Middle frontal gyrus (tissue), 1 donor: Measurements from ENCODE around the gene KIAA0825.

Source experiments
- DNase-seq: peaks from one replicate; pipeline ENCODE4 v3.0.0-alpha.2; 2015; ENCODE audit warnings: low spot score; ENCODE audit errors: extremely low spot score

Gene KIAA0825

DNA sequence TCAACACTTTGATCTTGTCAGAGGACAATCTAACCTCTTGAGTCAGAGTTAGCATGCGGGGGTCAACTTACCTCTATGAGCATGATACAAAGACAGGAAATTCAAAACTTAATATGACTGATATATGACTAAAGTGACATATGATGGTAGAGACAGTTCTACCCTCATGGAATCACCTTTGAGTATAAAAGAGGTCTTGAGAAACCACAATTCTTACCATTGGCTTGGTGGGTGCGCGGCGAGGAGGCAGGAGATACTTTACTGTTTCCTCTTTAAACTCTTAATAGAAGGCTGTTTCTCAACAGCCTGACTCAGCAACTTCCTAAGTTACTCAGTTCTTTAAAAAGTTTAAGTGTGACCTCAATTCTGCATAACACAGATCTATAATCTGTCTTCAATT is 372.8 kb downstream of the KIAA0825 start:
- DNase-seq: no peak

DNA sequence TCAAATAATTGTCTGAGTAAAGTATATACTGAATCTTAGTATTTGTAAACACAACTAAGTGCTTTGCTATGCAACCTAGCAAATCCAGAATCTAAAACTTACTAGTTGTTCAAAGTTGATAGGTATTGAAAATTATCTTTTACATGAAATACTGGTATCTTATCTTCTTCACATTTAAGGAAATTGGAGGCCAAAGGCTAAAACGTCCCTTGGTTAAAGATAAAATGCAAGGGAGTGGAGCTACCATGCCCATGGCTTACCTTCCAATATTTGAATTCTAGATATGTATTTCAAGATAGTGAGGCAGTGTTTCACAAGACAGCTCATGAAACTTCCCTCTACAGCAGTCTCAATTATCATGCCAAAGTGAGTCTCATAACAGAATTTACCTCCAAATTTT is 373.5 kb downstream of the KIAA0825 start:
- DNase-seq: no peak

DNA sequence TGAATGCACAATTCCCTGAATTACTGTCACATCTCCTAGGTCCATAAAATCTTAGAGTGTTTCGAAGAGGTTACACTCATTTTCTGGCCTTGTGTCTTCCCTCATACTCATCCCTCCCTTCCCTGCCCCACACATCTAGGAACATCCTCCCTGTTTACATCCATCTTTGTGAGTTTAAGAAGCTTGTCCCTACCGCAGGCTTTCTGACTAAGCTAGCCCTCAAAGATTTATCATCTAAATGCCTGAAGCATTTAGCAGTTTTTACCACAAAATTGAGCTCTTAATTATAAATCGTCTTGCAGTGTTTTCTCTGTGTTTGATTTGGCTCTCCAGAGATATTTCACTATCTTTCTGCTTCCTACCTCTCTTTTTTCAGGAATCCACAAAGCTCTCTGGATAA is 374.8 kb downstream of the KIAA0825 start:
- no peak for DNase-seq

DNA sequence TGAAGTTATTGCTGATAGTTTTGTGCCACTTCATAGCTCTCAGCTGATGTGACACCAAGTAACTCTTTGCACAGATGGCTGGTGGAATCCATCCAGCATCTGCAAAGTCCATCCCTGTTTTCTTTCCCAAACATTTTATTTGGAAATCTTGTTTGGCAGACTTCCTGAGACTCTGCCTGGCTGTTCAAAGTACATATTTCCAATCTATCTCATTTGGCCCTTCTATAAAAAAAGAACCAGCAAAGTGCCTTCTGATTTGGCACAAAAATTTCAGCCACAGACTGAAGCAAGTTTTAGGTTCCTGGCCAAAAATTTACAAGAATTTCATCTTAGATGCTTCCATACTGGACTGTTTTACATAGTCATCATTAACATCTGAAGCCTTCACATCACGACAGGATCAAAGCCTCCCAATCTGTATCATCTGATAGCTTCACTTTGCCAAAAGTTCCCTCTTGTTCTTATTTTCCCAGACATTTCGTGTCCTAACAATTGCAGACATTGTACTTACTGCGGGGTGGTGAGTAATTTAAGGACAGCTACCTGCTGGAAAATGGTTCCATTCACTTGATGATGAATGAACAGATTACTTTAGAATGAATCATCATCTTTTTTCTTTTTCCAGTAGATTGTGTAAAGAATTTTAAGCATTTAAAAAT is 377.3 kb downstream of the KIAA0825 start:
- no peak for DNase-seq

DNA sequence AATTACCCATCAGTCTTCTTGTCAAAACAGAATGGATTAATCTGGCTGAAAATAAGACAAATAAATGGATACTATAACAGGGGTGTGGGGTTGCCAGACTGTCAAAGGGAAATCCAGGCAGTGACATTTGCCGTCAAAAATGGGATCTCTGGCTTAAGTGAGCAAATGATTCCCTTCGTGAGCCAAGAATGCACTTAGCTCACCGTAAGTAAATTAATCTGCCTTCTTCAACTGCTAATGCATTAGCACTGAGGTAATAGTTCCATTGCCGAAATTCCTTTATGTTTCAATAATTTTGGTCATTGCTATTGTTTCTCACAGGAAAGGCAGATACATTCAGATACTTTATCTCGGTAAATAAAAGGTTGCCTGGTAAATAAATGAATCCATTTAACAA is 377.8 kb downstream of the KIAA0825 start:
- DNase-seq: no peak

DNA sequence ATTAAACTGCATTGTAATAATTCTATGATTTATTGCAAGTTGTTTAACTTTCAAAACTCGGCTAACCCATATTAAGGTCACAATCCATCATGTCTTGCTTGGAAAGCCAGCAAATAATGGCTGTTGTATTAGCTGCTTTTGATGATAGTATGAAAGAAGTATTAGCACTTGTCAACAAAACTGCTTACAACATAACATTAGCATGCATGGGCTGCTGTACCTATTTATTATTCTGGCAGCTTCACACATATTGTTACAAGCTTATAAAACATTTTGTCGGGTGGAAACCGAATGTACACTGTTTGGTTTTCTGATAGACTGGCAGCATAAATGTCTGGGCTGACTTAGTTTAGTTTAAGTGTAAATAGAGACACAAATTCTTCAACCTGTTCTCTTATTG is 378.3 kb downstream of the KIAA0825 start:
- no peak for DNase-seq

DNA sequence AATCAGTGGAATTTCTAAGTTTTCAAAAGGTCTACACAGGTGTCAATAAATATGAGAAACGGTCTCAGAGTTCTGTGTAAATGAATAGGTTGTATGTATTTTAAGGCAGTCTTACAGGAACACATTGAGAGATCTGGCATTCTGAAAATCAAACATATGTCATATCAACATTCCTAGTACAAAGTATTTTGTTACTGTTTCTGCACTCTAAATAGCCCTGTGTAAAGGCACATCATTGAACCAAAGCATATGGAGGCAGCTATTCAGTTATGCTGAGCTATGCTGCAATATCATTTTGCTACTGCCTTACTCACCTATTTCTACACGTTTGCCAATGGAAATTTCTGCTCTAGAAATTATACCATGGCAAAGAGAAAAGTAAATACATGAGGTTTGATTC is 379.1 kb downstream of the KIAA0825 start:
- DNase-seq: no peak

DNA sequence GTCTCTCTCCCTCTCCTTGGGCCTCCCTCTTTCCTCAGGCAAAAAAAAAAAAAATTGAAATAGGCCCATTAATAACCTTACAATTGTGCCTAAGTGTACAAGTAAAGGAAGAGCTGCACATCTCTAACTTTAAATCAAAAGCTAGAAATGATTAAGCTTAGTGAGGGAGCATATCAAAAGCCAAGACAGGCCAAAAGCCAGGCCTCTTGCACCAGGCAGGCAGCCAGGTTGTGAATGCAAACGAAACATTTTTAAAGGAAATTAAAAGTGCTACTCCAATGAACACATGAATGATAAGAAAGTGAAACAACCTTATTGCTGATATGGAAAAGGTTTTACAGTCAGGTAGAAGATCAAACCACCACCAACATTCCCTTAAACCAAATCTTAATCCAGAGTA is 383.4 kb downstream of the KIAA0825 start:
- no peak for DNase-seq

DNA sequence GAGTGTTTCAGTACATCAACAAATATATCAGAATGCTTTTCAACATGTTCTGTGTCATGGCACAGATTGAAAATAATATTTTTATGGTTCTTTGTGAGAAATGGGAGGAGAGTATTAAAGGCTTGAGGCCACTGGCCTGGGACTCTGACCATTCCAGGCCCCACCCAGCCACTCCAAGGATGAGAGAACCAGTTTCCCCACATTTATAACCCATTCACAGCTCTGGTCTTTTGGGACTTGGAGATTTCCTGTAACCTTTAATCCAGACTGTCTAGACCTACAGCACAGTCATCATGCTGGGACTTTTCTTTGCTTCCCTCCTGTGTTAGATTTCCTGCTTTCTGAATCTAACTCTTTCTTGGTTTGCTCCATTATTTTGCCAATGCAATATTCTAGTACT is 389.6 kb downstream of the KIAA0825 start:
- no peak for DNase-seq

DNA sequence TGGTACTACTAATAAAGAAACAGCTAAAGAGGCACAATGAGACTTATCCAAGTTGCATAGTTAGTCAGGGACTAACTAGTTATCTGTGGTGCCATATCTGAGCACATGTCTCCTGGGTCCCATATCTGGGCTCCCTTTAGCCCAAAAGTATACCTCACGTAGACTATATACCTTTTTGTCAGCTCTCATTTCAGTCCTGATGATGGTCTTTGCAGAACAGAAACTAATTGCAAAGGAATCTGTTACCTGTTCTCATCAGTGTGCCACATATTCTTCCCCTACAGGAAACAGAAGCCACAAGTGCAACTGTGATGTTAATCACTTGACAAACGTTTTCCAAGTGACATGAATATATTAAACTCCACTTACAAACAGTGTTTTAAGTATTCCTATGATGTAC is 395.2 kb downstream of the KIAA0825 start:
- DNase-seq: no peak

DNA sequence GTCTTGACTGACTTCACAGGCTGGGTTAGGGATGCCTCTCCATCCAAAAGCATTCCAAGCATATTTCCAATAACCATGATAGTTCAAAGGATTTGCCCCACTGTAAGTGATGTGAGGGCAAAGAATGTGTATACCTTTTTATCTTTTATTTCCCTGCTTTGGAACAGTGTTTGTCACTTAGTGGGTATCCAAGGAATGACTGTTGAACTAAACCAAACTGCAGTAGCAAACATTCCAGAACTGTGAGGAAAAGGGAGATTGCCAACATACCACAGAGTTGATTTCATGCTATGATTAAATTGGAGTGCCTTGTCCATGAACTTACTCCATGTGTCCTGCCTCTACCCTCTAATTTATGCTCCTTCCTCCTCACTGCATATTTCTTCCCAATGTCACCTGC is 400.0 kb downstream of the KIAA0825 start:
- no peak for DNase-seq

DNA sequence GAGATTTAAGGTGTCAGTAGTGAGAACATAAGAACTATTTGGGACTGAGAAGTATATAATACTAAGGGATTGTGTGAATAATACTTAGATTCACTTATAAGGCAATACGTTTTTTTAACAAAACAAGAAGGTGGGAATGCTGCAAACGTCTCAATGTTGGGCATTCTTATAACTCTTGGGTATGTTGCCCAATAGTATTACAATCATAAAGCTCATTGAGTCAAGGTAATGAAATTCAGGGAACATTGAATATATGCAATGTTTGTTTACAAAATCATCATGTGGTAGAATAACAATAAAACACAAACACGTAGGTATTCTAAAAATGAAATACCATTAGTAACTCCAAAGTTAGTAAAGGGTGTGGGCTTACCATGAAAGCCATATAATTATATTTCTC is 400.7 kb downstream of the KIAA0825 start:
- DNase-seq: no peak

DNA sequence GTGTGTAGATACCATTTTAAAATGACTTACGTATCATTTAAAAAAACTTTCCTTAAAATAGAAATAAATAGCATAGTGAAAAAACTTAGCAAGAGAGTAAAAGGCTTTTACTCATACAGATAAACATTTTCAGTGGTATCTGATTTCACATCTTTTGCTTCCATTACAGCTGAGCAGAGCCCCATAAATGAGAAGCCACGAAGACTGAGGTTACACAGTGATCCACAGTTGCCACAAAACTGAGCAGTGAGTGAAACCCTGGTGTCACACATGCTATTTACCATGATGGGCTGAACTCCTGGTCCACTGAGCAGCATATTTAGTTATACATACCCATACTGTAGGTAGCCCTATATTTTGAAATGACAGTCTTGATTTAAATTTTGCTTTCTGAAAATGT is 401.2 kb downstream of the KIAA0825 start:
- no peak for DNase-seq

DNA sequence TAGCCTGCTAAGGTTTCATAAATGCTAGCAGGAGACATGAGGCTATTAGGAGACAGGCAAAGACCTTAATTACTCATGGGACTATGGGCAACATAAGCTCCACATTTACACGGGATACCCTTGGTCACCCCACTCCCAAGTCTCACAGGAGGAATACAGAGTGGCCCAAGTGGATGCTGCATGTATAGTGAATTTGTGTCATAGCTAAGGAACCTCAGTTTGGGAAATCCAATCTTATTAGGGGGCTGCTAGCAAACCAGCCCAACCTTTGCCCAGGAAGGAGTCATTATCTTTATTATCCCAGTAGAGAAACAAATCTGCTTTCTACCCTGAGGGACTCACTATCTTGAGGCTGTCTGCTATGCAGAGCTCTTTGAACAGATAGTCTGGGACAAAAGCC is 405.9 kb downstream of the KIAA0825 start:
- DNase-seq: no peak

DNA sequence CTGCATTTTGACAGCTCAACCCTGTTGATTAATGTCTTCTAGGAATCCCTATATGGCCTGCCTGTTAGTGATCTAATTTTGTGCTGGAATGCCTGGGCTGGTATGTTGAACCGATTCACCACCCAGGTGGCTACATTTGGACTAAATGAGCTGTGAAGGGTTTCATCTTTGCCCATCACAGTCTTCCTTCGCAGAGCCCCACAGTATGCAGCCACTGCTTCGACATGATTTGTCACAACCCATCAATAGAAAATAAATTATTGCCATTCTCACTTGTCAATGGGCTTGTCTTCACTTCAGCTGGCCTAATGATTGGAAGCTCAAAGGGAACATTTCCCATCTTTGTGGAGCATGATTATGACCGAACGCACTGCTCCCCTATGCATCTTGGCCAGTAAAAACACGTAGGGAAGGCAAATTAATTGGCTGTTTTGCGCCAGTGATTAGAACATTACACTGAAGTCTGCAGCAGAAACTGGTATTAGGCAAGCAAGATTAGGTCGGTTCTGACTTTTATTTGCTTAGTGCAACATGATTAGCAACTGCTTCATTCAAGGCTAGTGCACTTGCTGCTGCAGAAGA is 408.5 kb downstream of the KIAA0825 start:
- DNase-seq: no peak

DNA sequence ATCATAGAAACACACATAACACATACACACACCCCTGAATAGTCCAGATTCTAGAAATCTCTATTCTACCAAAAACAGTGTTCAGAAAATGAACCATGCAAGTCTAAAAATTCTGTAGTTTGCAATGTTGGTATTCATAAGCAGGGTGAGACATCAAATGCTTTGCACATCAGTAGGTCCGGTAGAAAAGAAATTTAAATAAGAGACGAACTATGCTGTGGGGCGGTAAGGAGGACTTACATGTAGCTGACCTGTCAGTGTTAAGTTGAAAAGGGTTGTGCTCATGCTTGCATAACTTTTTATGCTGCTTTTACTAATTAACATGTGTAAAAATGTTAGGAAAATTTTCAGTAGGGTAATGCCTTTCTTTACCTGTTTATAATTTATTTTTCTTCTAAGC is 409.1 kb downstream of the KIAA0825 start:
- DNase-seq: no peak

DNA sequence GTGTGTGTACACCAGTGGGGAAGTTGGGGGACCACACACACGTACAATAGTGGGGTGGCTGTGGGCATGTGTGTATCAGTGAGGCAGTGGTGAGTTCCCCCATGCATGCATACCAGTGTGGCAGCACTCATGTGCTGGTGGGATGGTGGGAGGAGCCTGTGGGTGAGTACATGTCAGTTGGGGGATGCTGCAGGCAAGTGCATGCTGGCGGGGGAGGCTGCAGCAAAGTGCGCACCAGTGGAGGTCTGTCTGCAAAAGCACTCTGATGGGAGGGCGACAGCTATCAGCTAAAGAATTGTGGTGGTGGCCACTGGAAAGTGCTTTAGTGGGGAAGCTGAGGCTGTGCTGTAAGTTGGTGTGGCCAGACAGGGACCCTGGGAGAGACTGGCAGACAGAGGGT is 418.8 kb downstream of the KIAA0825 start:
- no peak for DNase-seq

DNA sequence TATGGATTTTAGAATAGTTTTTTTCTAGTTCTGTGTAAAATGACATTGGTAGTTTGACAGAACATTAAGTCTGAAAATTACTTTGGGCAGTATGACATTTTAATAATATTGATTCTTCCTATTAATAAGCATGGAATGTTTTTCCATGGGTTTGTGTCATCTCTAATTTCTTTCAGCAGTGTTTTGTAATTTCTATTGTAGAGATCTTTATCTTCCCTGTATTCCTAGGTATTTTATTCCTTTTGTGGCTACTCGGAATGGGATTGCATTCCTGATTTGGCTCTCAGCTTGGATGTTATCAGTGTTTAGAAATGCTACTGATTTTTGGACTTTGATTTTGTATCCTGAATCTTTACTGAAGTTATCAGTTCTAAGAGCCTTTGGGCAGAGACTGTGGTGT is 420.4 kb downstream of the KIAA0825 start:
- no peak for DNase-seq

DNA sequence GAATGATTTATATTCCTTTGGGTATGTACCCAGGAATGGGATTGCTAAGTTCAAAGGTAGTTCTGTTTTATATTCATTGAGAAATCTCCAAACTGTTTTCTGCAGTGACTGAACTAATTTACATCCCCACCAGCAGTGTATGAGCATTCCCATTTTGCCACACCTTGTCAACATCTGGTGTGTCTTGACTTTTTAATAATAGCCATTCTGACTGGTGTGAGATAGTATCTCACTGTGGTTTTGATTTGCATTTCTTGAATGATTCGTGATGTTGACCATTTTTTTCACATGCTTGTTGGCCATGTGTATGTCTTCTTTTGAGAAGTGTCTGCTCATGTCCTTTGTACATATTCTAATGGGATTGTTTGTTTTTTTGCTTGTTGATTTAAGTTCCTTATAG is 421.5 kb downstream of the KIAA0825 start:
- DNase-seq: no peak

DNA sequence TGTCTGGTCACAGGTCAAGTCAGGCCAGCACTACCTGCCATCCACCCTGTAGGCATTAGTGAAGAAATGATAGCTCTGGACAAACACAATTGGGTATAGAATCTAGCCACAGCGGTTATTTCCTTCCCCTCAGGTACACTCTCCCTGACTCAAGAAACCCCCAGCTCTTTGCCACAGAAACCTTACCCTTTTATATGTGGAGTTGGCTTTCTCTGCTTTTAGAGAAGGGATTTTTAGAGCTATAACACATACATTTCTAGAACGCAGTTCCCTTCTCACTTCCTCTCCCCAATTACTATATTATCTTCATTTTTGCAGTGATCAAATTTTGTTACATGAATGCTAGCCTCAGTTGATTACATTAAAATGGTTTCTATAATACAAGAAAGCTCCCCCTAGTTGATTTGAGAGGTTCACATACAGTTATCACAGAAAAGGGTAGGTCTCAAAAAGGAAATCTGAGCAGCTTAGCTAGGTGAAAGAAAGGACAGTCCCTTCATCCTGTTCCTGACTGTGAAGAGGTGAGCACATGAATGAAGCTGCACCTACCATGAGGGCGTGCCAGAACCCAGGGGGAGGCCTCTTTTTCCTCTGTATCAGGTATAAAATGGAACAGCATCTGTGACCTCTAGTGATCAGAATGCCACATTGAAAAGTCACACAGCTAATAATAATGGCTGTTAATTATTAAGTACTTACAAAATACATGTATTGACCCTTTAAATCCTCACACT is 425.6 kb downstream of the KIAA0825 start:
- DNase-seq: no peak

DNA sequence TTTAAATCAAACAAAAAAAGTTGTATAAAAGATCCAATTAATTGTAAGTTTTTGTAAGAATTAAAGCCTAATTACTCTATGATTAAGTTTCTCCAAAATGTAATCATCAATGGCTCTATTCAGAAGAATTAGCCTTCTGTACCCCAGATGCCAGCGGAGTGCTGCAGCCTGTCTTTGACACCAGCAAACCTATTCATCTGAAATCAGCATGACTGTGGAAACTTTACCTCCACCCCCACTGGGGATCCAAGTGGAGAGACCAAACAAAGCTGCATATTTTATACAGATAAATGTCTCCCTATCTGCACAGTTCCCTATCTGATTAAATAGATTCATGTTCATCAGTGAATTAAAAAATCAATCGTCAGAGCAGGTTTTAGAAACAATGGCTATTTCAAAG is 426.8 kb downstream of the KIAA0825 start:
- no peak for DNase-seq

DNA sequence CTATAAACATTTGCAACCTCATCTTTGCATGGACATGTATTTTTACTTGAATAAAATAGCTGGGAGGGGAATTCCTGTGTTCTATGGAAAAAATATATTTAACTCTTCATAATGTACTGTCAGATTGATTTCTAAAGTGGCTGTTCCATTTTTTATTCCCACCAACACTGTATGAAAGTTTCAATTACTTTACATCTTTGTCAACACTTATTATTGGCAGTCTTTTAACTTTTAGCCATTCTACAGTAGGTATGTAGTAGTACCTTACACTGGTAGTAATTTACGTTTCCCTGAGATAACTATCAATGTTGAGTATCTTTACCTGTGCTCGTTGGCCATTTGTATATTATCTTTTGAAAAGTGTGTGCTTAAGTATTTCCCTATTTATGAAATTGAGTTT is 429.7 kb downstream of the KIAA0825 start:
- no peak for DNase-seq

DNA sequence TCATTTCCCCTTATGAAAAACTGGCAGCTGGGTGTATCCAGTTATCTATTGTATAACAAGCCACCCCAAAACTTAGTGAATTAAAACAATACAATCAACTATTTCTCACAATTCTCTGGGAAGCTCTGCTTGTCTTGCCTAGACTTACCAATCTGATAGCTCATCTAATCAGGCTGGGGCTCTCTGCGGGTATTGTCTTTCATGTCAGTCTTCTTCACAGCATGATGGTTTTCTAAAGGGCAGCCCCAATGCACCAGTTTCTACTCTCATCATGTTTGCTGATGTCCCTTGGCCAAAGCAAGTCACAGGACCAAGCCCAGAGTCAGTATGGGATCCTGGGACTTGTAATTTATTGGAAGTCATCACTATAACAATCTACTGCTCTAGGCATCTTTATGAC is 433.5 kb downstream of the KIAA0825 start:
- DNase-seq: no peak
